HFFc6 (cell line): ENCODE data around the gene CDK13. TPM values are rescaled to one million over a fixed set of nuclear protein-coding genes. Genes with fewer than 3 reads are reported as not detected.

Source experiments
- DNase-seq: peaks from one replicate; pipeline ENCODE4 v3.0.0-alpha.2; 2018
- H3K27ac Mint-ChIP-seq: 2 replicates; pipeline ENCODE4 v1.8.0; 2020; ENCODE audit warnings: mild to moderate bottlenecking, mixed read lengths
- H3K27me3 Mint-ChIP-seq: 2 replicates; pipeline ENCODE4 v1.8.0; 2021; ENCODE audit warnings: mild to moderate bottlenecking, moderate library complexity, mixed read lengths; ENCODE audit not compliant: insufficient read depth
- H3K36me3 Mint-ChIP-seq: 2 replicates; pipeline ENCODE4 v1.8.0; 2021; ENCODE audit warnings: low read depth, mixed read lengths
- H3K4me1 Mint-ChIP-seq: 2 replicates; pipeline ENCODE4 v1.8.0; 2020; ENCODE audit warnings: low read depth, mixed read lengths
- H3K4me3 Mint-ChIP-seq: 2 replicates; pipeline ENCODE4 v1.8.0; 2020; ENCODE audit warnings: mild to moderate bottlenecking, moderate library complexity, mixed read lengths
- H3K9me3 Mint-ChIP-seq: 2 replicates; pipeline ENCODE4 v1.8.0; 2020; ENCODE audit warnings: mild to moderate bottlenecking, mixed read lengths
- total RNA-seq, 6 experiments: library from RNA; stranded (reverse); fragmentation: NEBNext Ultra II Directional; extraction: Animal tissue kit (Norgen Biotek cat#: 25700); gene quantifications; 2 replicates in 1 of 6; 3 replicates in 5 of 6; pipeline ENCODE4 v1.2.3, GENCODE V29; 2021
- TF ChIP-seq, protein P1 (sequence below): fragments of 200-600 bp; sonication (generic); IDR thresholded peaks from 2 replicates; pipeline ENCODE4 v1.5.0; 2021; ENCODE audit warnings: antibody characterized with exemption, mild to moderate bottlenecking

Gene CDK13
- total RNA-seq, 6 experiments from 2014 or later = 28.8 to 31.7 (median 30.2) TPM

DNA sequence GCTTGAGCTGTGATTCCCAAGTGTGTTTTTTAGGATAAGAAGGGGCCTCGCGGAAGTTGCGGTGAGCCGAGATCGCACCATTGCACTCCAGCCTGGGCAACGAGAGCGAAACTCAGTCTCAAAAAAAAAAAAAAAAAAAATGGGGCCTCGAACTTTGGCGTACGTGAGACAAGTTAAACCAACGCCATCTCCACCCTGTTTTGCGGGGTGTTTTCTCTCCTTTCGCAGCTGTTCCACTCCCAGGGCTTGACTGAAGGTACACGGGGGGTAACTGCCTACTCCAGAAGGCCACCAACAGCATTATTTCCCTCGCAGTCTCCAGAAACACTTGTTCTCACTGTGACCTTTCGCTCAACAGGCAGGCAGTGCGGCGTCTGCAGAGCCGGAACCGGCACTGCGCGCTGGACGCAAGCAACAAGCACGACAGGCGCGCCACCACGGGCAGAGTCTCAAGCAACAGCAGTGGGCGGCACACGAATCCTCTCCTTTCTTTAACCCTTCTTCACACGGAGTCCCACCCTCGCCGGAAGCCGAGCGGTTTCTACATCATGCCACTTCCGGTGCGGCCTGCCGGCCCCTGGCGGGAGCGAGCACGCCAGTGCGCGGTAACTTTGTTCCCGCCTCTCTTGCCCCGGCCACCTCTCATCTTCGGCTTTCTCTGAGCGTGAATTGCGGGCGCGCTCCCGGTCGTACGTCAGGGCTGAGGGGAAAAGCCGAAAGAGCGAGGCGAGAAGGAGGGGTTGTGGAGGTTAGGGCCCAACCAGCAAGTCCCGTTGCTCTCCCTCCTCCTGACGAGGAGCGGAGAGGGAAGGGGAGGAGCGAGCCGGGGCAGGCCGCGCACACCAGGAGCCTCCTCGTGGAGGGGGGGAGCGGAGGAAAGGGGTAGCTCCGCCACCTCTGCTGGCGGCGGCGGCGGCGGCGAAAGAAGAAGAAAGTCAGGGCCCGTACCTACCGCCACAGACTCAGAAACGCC lies 814 bp upstream of the CDK13 start:
- TF ChIP-seq, protein P1, sequence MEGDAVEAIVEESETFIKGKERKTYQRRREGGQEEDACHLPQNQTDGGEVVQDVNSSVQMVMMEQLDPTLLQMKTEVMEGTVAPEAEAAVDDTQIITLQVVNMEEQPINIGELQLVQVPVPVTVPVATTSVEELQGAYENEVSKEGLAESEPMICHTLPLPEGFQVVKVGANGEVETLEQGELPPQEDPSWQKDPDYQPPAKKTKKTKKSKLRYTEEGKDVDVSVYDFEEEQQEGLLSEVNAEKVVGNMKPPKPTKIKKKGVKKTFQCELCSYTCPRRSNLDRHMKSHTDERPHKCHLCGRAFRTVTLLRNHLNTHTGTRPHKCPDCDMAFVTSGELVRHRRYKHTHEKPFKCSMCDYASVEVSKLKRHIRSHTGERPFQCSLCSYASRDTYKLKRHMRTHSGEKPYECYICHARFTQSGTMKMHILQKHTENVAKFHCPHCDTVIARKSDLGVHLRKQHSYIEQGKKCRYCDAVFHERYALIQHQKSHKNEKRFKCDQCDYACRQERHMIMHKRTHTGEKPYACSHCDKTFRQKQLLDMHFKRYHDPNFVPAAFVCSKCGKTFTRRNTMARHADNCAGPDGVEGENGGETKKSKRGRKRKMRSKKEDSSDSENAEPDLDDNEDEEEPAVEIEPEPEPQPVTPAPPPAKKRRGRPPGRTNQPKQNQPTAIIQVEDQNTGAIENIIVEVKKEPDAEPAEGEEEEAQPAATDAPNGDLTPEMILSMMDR = no peak
- Mint-ChIP-seq H3K9me3 (no peaks in the 10 kb centered on the region), H3K27me3 (peaks cover 1% of the 10 kb centered on the region; the same call in 1 of the 2 replicates), H3K36me3 (peaks cover 8% of the 10 kb centered on the region), H3K4me1 (peaks cover 34% of the 10 kb centered on the region), H3K27ac (peak overlapping the region; percentile 100), H3K4me3 (peak overlapping the region; percentile 100)
- DNase-seq = peak; percentile 99

- Mint-ChIP-seq H3K27ac (peak overlapping the region; percentile 100), H3K4me1 (peaks cover 48% of the 10 kb centered on the region), H3K9me3 (no peaks in the 10 kb centered on the region), H3K4me3 (peak overlapping the region; percentile 100), H3K27me3 (peaks cover 1% of the 10 kb centered on the region; the same call in 1 of the 2 replicates), H3K36me3 (peaks cover 12% of the 10 kb centered on the region)
- peak; percentile 25 for DNase-seq
- TF ChIP-seq, protein P1 = no peak
Observed at GRCh38 chr7:39950473-39951225, 593 bp downstream of the CDK13 start.

- peaks cover 17% of the 10 kb centered on the region for H3K36me3 Mint-ChIP-seq
- peak; percentile 30 for DNase-seq
- peak overlapping the region; percentile 97 for H3K27ac Mint-ChIP-seq
- TF ChIP-seq, protein P1 = peak; percentile 64
- H3K4me1 Mint-ChIP-seq = peaks cover 54% of the 10 kb centered on the region
- no peaks in the 10 kb centered on the region for H3K9me3 Mint-ChIP-seq
- H3K27me3 Mint-ChIP-seq = peaks cover 1% of the 10 kb centered on the region; the same call in 1 of the 2 replicates
- peak overlapping the region; percentile 99 for H3K4me3 Mint-ChIP-seq
Observed at GRCh38 chr7:39951226-39952194, 1.5 kb downstream of the CDK13 start.

DNA sequence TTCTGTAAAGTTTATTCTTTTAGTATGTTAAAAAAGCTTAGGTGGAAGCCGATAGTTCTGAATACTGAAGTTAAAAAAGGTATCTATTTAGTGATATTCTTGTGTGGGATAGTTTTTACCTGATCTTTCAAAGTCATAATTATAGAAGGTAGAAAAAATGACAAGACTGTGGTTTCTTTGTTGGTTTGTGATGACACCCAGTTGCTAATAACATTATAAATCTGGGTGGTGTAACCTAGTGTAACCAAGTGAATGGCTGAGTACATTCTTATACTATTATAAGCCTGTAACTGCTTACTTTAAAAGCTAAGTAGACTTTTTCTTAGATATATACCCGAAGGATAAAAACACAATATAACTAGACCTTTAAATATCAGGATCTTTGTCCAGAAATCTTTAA lies 2.3 kb downstream of the CDK13 start:
- peaks cover 62% of the 10 kb centered on the region for H3K4me1 Mint-ChIP-seq
- DNase-seq = peak; percentile 52
- H3K27ac Mint-ChIP-seq = peak overlapping the region; percentile 97
- peaks cover 1% of the 10 kb centered on the region; the same call in 1 of the 2 replicates for H3K27me3 Mint-ChIP-seq
- TF ChIP-seq, protein P1 = no peak
- peak overlapping the region; percentile 99 for H3K4me3 Mint-ChIP-seq
- no peaks in the 10 kb centered on the region for H3K9me3 Mint-ChIP-seq
- peaks cover 22% of the 10 kb centered on the region for H3K36me3 Mint-ChIP-seq
